Cardiac muscle cell (in vitro differentiated cells and primary cell): ENCODE measurements around the gene GSE1. TPM values are rescaled to one million over a fixed set of nuclear protein-coding genes. Genes with fewer than 3 reads are reported as not detected.
A peak's percentile ranks its signal among the peaks of the same experiment; 100 is the strongest.

Source experiments
- DNase-seq, 2 donors: peaks; one replicate each; pipeline versions ENCODE4 v3.0.0 to v3.0.0-alpha.2; 2010 to 2017; ENCODE audit warnings: low read depth in 1 of 2, low spot score in 1 of 2
- H3K27ac ChIP-seq: fragments of 200-600 bp; sonication (generic); 2 replicates; pipeline ENCODE4 v1.5.1; 2016
- H3K27me3 ChIP-seq: fragments of 200-600 bp; sonication (generic); 2 replicates; pipeline ENCODE4 v1.6.0; 2016; ENCODE audit warnings: control low read depth
- H3K36me3 ChIP-seq: fragments of 200-600 bp; sonication (generic); 2 replicates; pipeline ENCODE4 v1.5.1; 2016; ENCODE audit warnings: control low read depth
- H3K4me1 ChIP-seq: fragments of 200-600 bp; sonication (generic); 2 replicates; pipeline ENCODE4 v1.8.1; 2017; ENCODE audit warnings: low read depth, mild to moderate bottlenecking, mixed run types
- H3K4me3 ChIP-seq: fragments of 200-600 bp; sonication (generic); 2 replicates; pipeline ENCODE4 v1.5.1; 2016; ENCODE audit warnings: mild to moderate bottlenecking
- H3K9me3 ChIP-seq: fragments of 200-600 bp; sonication (generic); 2 replicates; pipeline ENCODE4 v1.5.1; 2017; ENCODE audit warnings: low read depth, mild to moderate bottlenecking, control low read depth
- CTCF ChIP-seq: IDR thresholded peaks from 2 replicates; pipeline ENCODE4 v1.5.1; 2012; ENCODE audit warnings: low read depth, mild to moderate bottlenecking, low read length
- polyA plus RNA-seq: library from polyadenylated mRNA; unstranded; fragments of >200 nt; fragmentation: Nextera tagmentation; extraction: Ambion mirVana; gene quantifications from 2 replicates; pipeline ENCODE4 v1.2.1, GENCODE V29; 2016
- total RNA-seq: library from RNA; depleted of rRNA; stranded (reverse); fragments of >200 nt; gene quantifications from 2 replicates; pipeline ENCODE4 v1.2.3, GENCODE V29; 2016

Gene GSE1
- total and polyA plus RNA-seq, 2 experiments from 2014 or later = 48.8 to 174 TPM

DNA sequence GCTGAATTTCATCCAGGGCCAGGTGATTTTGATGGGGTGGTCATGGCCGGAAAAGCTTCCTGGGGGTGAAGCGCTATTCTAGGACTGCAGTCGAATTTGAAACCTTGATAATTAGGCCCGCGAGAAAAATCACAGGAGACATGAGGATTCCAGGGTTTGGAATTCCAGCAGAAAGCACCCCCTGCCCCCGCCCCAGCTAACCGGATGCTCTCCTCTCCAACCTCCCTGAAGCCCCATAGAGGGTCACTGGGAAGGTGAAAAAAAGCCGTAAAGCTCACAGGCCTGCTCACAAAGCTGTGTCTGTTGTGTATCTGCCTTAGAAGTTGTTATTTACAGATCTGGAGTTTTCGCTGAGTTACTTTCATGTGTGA, 76.8 kb downstream of the GSE1 start:
- Histone ChIP-seq H3K36me3 (no peaks in the 10 kb centered on the region), H3K9me3 (no peaks in the 10 kb centered on the region), H3K27ac (no peak overlapping the region), H3K4me1 (no peaks in the 10 kb centered on the region), H3K4me3 (no peak overlapping the region), H3K27me3 (peaks cover 3% of the 10 kb centered on the region)
- DNase-seq = no peak
- no peak for TF ChIP-seq CTCF

DNA sequence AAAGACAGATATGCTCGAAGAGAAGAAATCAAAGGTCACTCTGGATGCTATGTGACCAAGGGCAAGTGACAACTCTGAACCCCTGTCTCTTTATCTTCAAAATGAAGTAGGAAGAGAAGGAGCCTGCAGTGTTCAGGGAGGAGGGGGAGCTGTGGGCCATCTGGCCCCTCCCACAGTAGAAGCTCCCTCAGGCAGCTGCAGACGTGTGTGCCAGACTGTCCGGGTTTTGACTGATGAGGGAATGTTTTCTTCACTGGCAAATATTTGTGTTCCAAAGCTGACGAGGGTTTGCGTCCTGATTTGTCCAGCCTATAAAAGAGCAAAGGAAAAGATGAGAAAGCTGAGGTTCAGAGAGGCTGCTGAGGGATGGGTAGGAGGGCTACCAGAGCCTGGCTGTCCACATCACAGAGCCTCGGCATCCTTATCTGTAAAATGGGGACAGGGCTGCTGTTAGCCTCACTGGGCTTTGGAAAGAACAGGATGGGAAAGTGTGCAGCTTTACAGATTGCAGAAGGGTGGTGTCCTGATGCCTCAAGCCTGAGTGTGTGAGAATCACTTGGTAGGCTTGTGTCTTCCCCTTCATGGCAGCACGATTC, 77.4 kb downstream of the GSE1 start:
- Histone ChIP-seq H3K36me3 (no peaks in the 10 kb centered on the region), H3K4me3 (no peak overlapping the region), H3K9me3 (no peaks in the 10 kb centered on the region), H3K27ac (no peak overlapping the region), H3K4me1 (no peaks in the 10 kb centered on the region), H3K27me3 (peaks cover 3% of the 10 kb centered on the region)
- peak in 1 of 2 donors; percentile 6 for DNase-seq
- no peak for TF ChIP-seq CTCF

- no peaks in the 10 kb centered on the region for H3K36me3 ChIP-seq
- H3K4me3 ChIP-seq = no peak overlapping the region
- H3K27me3 ChIP-seq = peaks cover 3% of the 10 kb centered on the region
- no peak overlapping the region for H3K27ac ChIP-seq
- peaks cover 5% of the 10 kb centered on the region for H3K4me1 ChIP-seq
- H3K9me3 ChIP-seq = no peaks in the 10 kb centered on the region
- no peak for DNase-seq
- no peak for TF ChIP-seq CTCF
These were observed 82.3 kb downstream of the GSE1 start for GRCh38 chr16:85695196-85696128.

DNA sequence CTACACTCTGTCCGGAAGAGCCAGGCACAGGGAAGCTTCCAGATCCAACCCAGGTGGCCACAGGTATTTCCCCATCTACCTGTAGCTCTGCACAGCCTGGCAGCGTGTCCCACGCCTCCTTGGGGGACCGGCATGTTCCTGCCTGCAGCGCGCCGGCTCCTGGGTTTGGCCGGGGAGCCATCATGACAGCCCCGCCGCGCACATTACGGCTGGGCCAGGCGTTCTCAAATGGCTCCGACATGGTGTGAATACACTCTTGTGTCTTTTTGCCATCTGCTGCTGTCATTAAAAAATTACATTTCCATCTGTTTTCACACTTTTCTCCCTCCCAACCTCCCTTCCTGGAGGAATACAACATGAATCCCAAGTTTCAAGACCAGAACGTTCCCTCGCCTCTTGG, 83.7 kb downstream of the GSE1 start:
- no peak overlapping the region for H3K4me3 ChIP-seq
- no peak overlapping the region for H3K27ac ChIP-seq
- H3K4me1 ChIP-seq = peaks cover 5% of the 10 kb centered on the region
- no peak for TF ChIP-seq CTCF
- DNase-seq = no peak
- H3K9me3 ChIP-seq = no peaks in the 10 kb centered on the region
- H3K36me3 ChIP-seq = no peaks in the 10 kb centered on the region
- peaks cover 3% of the 10 kb centered on the region for H3K27me3 ChIP-seq

DNA sequence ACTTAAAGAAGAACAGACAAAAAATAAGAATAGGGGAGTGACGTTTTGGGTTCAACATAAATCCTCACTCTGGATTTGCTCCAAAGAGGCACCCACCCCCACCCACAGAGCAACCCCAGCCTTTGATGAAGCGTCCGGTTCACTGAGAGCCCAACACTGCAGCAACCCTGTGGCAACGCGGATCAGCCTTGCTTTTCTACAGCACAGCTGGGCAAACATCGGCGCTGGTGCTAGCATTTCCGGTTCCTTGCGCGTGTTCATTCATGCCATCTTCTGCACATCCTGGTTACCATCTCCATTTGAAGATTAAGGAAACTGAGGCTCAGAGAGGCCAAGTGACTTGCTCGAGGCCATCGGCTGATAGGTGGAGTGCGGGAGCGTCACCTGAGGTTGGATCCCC, 84.3 kb downstream of the GSE1 start:
- Histone ChIP-seq H3K4me1 (peaks cover 5% of the 10 kb centered on the region), H3K9me3 (no peaks in the 10 kb centered on the region), H3K36me3 (no peaks in the 10 kb centered on the region), H3K27ac (no peak overlapping the region), H3K4me3 (no peak overlapping the region), H3K27me3 (peaks cover 3% of the 10 kb centered on the region)
- TF ChIP-seq CTCF = no peak
- no peak for DNase-seq
